Astrocyte of the spinal cord (primary cell): ENCODE data around the gene GFOD1.

Experiments
- DNase-seq: peaks from one replicate; pipeline ENCODE4 v3.0.0; 2011; ENCODE audit warnings: low read depth, low spot score
- H3K4me3 ChIP-seq: 2 replicates; pipeline ENCODE4 v1.5.1; 2011; ENCODE audit warnings: low read depth, mild to moderate bottlenecking, low read length, moderate library complexity
- in situ Hi-C: cut with HindIII; loops from 2 replicates; pipeline ENCODE4 v1.10.0; 2017; ENCODE audit warnings: low sequenced_read_pairs
- TF ChIP-seq, protein P1 (sequence below): IDR thresholded peaks from 2 replicates; pipeline ENCODE4 v1.5.1; 2012; ENCODE audit warnings: low read depth, mild to moderate bottlenecking, low read length, inconsistent platforms

Gene GFOD1

DNA sequence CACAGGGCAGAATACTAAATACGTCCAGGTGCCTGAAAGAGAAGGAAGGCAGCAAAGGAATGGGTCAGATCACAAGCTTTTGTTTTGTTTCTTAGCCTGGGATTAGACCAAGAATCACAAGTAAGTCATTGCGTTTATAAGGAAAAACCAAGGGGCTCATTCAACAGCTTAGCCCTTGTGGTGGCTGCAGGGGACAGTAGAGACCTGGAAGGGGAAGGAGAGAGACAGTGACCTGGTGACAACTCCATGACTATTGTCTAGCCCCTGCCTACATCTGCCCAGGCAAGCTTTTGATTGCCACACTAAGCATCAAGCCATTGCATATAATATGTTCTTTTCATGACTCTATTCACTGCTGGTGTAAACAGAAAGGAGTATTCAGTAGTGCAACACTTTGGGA, 128.9 kb downstream of the GFOD1 start:
- DNase-seq = no peak
- in situ Hi-C loops = no loop called here
- TF ChIP-seq, protein P1, sequence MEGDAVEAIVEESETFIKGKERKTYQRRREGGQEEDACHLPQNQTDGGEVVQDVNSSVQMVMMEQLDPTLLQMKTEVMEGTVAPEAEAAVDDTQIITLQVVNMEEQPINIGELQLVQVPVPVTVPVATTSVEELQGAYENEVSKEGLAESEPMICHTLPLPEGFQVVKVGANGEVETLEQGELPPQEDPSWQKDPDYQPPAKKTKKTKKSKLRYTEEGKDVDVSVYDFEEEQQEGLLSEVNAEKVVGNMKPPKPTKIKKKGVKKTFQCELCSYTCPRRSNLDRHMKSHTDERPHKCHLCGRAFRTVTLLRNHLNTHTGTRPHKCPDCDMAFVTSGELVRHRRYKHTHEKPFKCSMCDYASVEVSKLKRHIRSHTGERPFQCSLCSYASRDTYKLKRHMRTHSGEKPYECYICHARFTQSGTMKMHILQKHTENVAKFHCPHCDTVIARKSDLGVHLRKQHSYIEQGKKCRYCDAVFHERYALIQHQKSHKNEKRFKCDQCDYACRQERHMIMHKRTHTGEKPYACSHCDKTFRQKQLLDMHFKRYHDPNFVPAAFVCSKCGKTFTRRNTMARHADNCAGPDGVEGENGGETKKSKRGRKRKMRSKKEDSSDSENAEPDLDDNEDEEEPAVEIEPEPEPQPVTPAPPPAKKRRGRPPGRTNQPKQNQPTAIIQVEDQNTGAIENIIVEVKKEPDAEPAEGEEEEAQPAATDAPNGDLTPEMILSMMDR = no peak
- H3K4me3 ChIP-seq = no peak overlapping the region

DNA sequence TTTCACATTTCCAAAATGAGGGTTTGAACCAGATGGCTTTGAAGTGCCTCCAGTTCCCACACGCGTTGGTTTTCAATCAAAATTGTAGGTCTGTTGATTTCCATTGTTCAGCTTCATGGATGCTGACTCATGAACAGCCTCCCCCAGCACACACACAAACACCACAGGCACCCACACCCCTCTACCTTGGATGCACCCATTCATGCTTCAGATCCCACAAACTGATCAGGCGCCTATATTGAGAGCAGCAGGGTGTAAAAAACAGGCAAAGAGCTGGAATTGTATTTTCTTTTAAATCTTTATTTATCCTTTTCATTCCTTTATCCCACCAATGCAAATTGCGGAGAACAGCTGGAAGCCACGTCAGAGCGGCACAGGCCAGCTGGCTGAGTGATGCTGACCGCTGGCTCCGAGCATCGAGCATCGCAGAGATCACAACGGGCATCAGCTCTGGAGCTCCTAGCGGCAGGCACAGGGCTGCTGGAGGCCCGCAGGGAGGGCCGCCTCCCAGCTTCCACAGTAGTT, 129.8 kb downstream of the GFOD1 start:
- peak; percentile 73 for DNase-seq
- H3K4me3 ChIP-seq = no peak overlapping the region
- in situ Hi-C loops = no loop called here
- TF ChIP-seq, protein P1 = peak; percentile 22

DNA sequence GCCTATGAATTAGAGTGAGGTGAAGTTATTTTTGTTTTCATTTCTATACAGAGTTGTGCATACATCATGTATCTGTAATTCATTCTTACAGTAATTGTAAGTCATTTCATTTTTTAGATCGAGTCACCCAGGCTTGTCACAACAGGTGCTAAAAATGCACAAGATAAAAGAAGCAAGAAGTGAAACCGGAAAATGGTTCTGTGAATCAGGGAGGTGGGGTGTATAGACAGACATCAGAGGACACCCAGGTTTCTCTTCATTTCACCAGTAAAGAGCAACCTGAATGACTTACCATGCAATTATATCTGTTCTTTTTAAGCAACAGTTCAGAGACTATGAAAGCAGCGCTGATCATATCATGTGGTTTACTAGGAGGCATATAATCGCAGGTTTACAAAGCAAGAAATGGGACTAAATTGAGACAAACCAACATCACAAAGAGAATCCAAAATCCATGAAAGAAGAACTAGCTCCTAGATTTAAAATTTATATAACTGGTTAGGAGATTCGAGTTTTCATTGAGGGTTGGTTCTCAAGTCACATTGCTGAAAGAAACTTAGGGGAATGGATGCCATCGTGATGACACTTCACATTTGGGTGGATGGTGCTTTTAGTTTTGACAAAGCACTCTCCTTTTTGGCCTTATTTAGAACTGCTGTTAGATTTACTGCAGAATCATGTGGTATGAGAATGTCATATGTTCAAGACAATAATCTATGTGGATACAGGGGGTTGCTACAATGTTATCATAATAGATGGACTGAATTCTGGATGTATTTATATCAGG, 131.2 kb downstream of the GFOD1 start:
- in situ Hi-C loops = no loop called here
- no peak overlapping the region for H3K4me3 ChIP-seq
- no peak for DNase-seq
- TF ChIP-seq, protein P1 = no peak

DNA sequence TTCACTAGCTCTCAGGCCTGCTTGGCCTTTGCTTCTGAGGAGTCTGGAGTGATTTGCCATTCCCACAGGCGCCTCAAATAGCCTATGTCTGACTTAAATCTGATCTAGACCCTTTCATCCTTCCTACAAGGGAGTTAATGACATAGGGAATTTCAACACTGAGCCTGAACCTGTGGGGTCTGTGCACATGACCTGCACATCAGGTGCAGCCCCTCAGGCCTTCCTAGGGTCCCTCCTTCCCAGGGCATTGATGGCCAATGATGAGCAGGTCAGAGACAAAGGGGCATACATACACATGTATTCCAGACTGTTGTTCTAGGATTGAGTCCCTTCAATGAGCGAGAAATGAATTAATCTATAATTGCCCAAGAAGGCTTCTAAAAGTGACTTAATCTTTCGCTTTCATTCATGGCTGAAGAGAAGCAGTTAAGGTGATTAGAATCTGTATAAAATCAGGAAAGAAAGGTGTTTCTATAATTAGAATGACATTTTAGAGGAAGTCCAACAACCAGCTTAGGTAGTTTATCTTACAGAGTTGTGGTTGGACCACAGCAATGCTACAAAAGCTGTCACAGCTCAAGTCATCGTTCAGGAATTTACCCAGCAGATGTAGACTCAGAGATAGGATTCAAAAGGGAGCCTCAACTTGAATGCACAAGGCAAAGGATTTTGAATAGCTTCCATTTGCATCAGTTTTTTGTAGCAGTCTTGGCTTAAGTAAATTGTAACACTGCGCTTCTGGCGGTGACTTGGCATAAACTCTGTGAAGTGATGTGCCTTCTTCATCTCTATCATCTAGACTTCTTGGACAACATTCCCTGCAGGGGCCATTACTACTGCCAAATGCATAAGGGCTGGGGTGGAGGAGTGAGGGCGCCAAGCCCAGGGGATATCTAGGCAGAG, 132.1 kb downstream of the GFOD1 start:
- H3K4me3 ChIP-seq = no peak overlapping the region
- peak; percentile 97 for DNase-seq
- in situ Hi-C loops = no loop called here
- TF ChIP-seq, protein P1 = no peak

DNA sequence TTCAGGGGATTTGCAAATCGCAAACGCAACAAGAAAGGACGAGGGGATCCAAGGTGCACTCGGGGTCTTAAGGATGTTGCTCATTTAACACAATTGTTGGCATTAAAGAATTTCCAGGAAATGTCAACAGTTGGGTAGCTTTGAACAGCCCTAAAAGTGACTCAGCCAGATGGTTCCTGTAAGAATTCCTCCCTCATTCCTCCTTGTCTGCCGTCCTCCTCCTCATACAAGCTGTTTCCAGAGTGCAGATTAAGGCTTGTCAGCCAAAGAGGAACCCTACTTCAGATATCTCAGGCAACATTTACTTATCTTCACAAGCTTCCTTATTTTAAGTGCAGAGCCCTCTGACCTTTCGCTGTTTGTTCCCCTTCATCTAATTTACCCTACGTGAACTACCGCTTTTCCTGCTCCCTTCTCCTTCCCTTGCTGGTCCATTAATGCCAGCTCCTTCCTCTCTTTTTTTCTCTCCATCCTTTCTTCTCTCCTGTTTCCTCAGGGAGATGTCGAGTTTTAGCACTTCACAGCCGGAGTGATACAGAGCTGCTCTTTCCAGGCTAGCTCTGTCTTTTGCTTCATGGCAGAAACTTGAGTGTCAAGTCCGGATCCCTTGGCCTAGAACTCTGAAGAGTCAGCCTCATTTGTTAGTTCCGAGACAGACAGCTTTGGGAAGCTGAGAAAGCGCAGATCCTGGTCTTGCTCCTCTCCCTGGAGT, 132.9 kb downstream of the GFOD1 start:
- in situ Hi-C loops = no loop called here
- TF ChIP-seq, protein P1 = no peak
- peak; percentile 57 for DNase-seq
- no peak overlapping the region for H3K4me3 ChIP-seq

DNA sequence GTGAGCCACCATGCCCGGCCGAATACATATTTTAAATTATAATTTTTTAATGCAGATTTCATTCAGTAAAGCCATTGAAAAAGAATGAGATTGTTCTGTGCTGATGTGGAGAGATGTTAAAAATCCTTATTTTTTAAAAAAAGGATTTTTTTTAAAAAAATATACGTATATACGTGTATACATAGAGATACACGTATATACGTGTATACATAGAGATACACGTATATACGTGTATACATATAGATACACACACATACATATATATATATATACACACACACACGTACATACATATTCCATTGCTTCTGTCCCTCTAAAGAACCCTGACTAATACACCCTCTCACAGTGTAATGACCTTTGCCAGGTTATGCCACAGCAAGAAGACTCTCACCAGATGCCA, 135.2 kb downstream of the GFOD1 start:
- H3K4me3 ChIP-seq = no peak overlapping the region
- no peak for DNase-seq
- TF ChIP-seq, protein P1 = no peak
- in situ Hi-C loops = no loop called here
